ENCODE data around the gene ABCA1. TPM values are rescaled to one million over a fixed set of nuclear protein-coding genes. Genes with fewer than 3 reads are reported as not detected.

ABCA1 gene
- total RNA-seq, 1 experiment from 2014 or later, result 0.76 TPM

DNA sequence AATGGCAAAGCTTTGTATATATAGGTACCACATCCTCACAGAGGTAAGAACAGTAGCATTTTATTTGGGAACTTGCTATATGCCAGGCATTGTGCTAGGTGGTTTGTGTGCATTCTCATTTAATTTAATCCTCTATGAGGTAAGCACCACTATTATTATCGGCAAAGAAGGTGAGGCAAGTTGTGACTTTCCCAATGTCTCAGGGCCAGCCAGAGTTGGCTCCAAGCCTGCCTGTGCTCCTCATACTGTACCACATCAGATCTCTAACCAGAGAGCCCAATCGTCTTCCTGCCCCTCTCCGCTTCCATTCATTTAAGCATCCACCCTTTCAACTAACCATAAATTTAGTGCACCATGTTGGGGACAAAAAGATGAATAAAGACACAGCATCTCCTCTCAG lies 108.9 kb downstream of the ABCA1 start:
- intact Hi-C loops (cut with micrococcal nuclease; ENCODE audit: unreplicated experiment), result no loop called here
- Mint-ChIP-seq H3K36me3 (ENCODE audit: insufficient read depth, unreplicated experiment) (no peaks in the 10 kb centered on the region), H3K9me3 (ENCODE audit: low read depth, unreplicated experiment) (no peaks in the 10 kb centered on the region), H3K27me3 (ENCODE audit: unreplicated experiment) (no peaks in the 10 kb centered on the region), H3K4me3 (ENCODE audit: low read depth, unreplicated experiment) (no peak overlapping the region), H3K27ac (ENCODE audit: unreplicated experiment) (no peak overlapping the region), H3K4me1 (ENCODE audit: low read depth, unreplicated experiment) (no peaks in the 10 kb centered on the region)
- DNase-seq, result no peak
- TF ChIP-seq, protein P1, sequence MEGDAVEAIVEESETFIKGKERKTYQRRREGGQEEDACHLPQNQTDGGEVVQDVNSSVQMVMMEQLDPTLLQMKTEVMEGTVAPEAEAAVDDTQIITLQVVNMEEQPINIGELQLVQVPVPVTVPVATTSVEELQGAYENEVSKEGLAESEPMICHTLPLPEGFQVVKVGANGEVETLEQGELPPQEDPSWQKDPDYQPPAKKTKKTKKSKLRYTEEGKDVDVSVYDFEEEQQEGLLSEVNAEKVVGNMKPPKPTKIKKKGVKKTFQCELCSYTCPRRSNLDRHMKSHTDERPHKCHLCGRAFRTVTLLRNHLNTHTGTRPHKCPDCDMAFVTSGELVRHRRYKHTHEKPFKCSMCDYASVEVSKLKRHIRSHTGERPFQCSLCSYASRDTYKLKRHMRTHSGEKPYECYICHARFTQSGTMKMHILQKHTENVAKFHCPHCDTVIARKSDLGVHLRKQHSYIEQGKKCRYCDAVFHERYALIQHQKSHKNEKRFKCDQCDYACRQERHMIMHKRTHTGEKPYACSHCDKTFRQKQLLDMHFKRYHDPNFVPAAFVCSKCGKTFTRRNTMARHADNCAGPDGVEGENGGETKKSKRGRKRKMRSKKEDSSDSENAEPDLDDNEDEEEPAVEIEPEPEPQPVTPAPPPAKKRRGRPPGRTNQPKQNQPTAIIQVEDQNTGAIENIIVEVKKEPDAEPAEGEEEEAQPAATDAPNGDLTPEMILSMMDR (IDR thresholded peaks at IDR 0.05; ENCODE audit: unreplicated experiment), result no peak
- CTCF ChIA-PET, result no interaction called here
- no TSS peak for BruUV-seq (replicated peaks)

DNA sequence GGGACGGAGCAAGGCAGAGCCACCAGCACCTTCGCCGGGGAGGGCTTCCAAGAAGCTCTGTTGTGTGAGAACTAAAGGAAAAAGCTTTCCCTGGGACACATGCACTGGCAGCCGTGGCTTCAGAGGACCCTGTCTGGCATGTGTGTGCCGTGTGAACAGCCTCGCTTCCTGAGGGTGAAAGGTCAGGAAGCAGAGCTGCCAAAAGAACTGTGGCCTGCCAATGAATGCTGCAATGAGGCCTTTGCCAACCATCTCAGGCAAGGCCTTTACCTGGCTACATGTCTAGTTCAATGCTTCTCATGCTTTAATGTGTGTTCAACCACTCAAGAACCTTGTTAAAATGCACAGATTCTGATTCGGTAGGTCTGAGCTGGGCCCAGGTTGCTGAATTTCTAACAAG lies 110.5 kb downstream of the ABCA1 start:
- H3K27me3 Mint-ChIP-seq (ENCODE audit: unreplicated experiment), result no peaks in the 10 kb centered on the region
- H3K36me3 Mint-ChIP-seq (ENCODE audit: insufficient read depth, unreplicated experiment), result no peaks in the 10 kb centered on the region
- no peak overlapping the region for H3K27ac Mint-ChIP-seq (ENCODE audit: unreplicated experiment)
- H3K9me3 Mint-ChIP-seq (ENCODE audit: low read depth, unreplicated experiment), result no peaks in the 10 kb centered on the region
- no peak for DNase-seq
- CTCF ChIA-PET, result no interaction called here
- no peak overlapping the region for H3K4me3 Mint-ChIP-seq (ENCODE audit: low read depth, unreplicated experiment)
- no peaks in the 10 kb centered on the region for H3K4me1 Mint-ChIP-seq (ENCODE audit: low read depth, unreplicated experiment)
- no TSS peak for BruUV-seq (replicated peaks)
- intact Hi-C loops (cut with micrococcal nuclease; ENCODE audit: unreplicated experiment), result no loop called here
- TF ChIP-seq, protein P1 (IDR thresholded peaks at IDR 0.05; ENCODE audit: unreplicated experiment), result no peak

DNA sequence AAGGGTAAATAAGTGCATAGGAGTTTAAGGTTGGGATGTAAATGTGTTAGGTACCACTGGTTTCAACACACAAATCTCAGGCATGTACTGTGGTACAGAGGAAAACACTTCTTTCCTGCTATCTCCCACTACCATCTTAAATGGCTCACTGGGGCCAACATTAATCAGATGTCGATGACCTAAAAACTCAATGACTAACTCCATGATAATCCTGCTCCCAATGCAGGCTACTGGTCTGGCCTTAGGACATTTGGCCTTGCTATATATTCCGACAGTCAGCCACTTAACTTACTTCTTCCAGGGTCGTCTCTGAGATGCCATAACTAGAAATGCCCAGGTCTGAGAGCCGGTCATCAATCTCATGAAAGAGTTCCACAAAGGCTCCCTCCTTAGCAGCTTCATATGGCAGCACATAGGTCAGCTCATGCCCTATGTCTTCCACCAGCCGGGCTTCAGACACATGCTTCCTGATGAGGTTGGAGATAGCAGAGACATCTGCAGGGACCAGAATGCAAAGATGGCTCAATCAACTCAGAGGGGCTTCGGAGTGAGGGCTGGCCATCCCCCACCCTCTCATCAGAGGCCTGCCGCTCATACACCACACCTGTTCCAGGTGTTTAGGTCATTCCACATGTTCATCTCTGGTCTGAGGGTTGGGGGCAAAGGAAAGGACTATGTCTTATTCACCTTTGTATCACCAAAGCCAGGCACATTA lies 111.9 kb downstream of the ABCA1 start:
- CTCF ChIA-PET, result no interaction called here

GRCh38 chr9:104810421-104811339 lies 117.3 kb downstream of the ABCA1 start:
- no TSS peak for BruUV-seq (replicated peaks)
- TF ChIP-seq, protein P1 (IDR thresholded peaks at IDR 0.05; ENCODE audit: unreplicated experiment), result no peak
- CTCF ChIA-PET, result interaction anchor here (0.7 kb wide), 1 partner anchor 53 kb away, joined by 5 read pairs; no protein-coding TSS in a partner anchor
- Mint-ChIP-seq H3K9me3 (ENCODE audit: low read depth, unreplicated experiment) (no peaks in the 10 kb centered on the region), H3K4me1 (ENCODE audit: low read depth, unreplicated experiment) (peaks cover 22% of the 10 kb centered on the region), H3K4me3 (ENCODE audit: low read depth, unreplicated experiment) (peak overlapping the region; percentile 5), H3K27ac (ENCODE audit: unreplicated experiment) (no peak overlapping the region), H3K27me3 (ENCODE audit: unreplicated experiment) (no peaks in the 10 kb centered on the region), H3K36me3 (ENCODE audit: insufficient read depth, unreplicated experiment) (no peaks in the 10 kb centered on the region)
- DNase-seq, result peak; percentile 35
- intact Hi-C loops (cut with micrococcal nuclease; ENCODE audit: unreplicated experiment), result no loop called here

More for the DNA sequence above, 111.9 kb downstream of the ABCA1 start:
- Mint-ChIP-seq H3K9me3 (ENCODE audit: low read depth, unreplicated experiment) (no peaks in the 10 kb centered on the region), H3K4me3 (ENCODE audit: low read depth, unreplicated experiment) (no peak overlapping the region), H3K36me3 (ENCODE audit: insufficient read depth, unreplicated experiment) (no peaks in the 10 kb centered on the region), H3K4me1 (ENCODE audit: low read depth, unreplicated experiment) (peaks cover 9% of the 10 kb centered on the region), H3K27ac (ENCODE audit: unreplicated experiment) (no peak overlapping the region), H3K27me3 (ENCODE audit: unreplicated experiment) (no peaks in the 10 kb centered on the region)
- TF ChIP-seq, protein P1 (IDR thresholded peaks at IDR 0.05; ENCODE audit: unreplicated experiment), result no peak
- BruUV-seq (replicated peaks), result no TSS peak
- no peak for DNase-seq
- intact Hi-C loops (cut with micrococcal nuclease; ENCODE audit: unreplicated experiment), result no loop called here

Data from Calu3 (cell line).